GM23338 (cell line): ENCODE measurements around the gene PLET1. TPM values are rescaled to one million over a fixed set of nuclear protein-coding genes. Genes with fewer than 3 reads are reported as not detected.

ENCODE experiments used
- ATAC-seq: fragments of 200-7000 bp; cut with Tn5 transposase; 3 replicates; pipeline ENCODE4 v1.9.1; 2020
- DNase-seq: peaks from one replicate; pipeline ENCODE4 v3.0.0-alpha.2; 2015; ENCODE audit warnings: low spot score
- H2AFZ ChIP-seq: fragments of 200-600 bp; sonication (generic); 2 replicates; pipeline ENCODE4 v1.8.0; 2016; ENCODE audit warnings: antibody characterized with exemption, mild to moderate bottlenecking, moderate library complexity
- H3F3A ChIP-seq: fragments of 200-600 bp; sonication (generic); replicated peaks from 2 replicates; pipeline ENCODE4 v1.8.0; 2017; ENCODE audit warnings: antibody characterized with exemption, mixed run types, low read depth
- H3K27ac ChIP-seq: fragments of 200-600 bp; sonication (generic); 2 replicates; pipeline ENCODE4 v1.6.1; 2016; ENCODE audit warnings: low read depth
- H3K27me3 ChIP-seq: fragments of 200-600 bp; sonication (generic); 2 replicates; pipeline ENCODE4 v1.8.0; 2016; ENCODE audit warnings: mild to moderate bottlenecking, mixed run types, moderate library complexity; ENCODE audit not compliant: insufficient read depth
- H3K36me3 ChIP-seq: fragments of 200-600 bp; sonication (generic); 2 replicates; pipeline ENCODE4 v1.8.0; 2016; ENCODE audit warnings: mild to moderate bottlenecking; ENCODE audit not compliant: insufficient read depth
- H3K4me1 ChIP-seq: fragments of 200-600 bp; sonication (generic); 2 replicates; pipeline ENCODE4 v1.8.0; 2016; ENCODE audit warnings: mild to moderate bottlenecking, moderate library complexity; ENCODE audit not compliant: insufficient read depth
- H3K4me2 ChIP-seq: fragments of 200-600 bp; sonication (generic); 2 replicates; pipeline ENCODE4 v1.7.1; 2017; ENCODE audit warnings: mixed run types
- H3K4me3 ChIP-seq: fragments of 200-600 bp; sonication (generic); 2 replicates; pipeline ENCODE4 v1.6.1; 2016; ENCODE audit warnings: mixed run types
- H3K79me2 ChIP-seq: fragments of 200-600 bp; sonication (generic); replicated peaks from 2 replicates; pipeline ENCODE4 v1.8.0; 2017; ENCODE audit warnings: mild to moderate bottlenecking; ENCODE audit not compliant: insufficient read depth
- H3K9me2 ChIP-seq: fragments of 200-600 bp; sonication (generic); 2 replicates; pipeline ENCODE4 v1.8.0; 2017; ENCODE audit not compliant: insufficient read depth
- H4K20me1 ChIP-seq: fragments of 200-600 bp; sonication (generic); replicated peaks from 2 replicates; pipeline ENCODE4 v1.8.0; 2017; ENCODE audit warnings: mild to moderate bottlenecking; ENCODE audit not compliant: insufficient read depth
- H3K27ac Mint-ChIP-seq: 2 replicates; pipeline ENCODE4 v1.8.0; 2020; ENCODE audit warnings: inconsistent platforms, mild to moderate bottlenecking, moderate library complexity, mixed read lengths
- H3K27me3 Mint-ChIP-seq: 3 replicates; pipeline ENCODE4 v1.8.0; 2022; ENCODE audit warnings: low read depth, mild to moderate bottlenecking, moderate library complexity, mixed read lengths, inconsistent platforms; ENCODE audit not compliant: insufficient read depth, poor library complexity
- H3K36me3 Mint-ChIP-seq: 3 replicates; pipeline ENCODE4 v1.8.0; 2021; ENCODE audit warnings: low read depth, mild to moderate bottlenecking, inconsistent platforms, moderate library complexity, mixed read lengths
- H3K4me1 Mint-ChIP-seq: 3 replicates; pipeline ENCODE4 v1.8.0; 2020; ENCODE audit warnings: mild to moderate bottlenecking, inconsistent platforms, mixed read lengths
- H3K4me3 Mint-ChIP-seq: 3 replicates; pipeline ENCODE4 v1.8.0; 2021; ENCODE audit warnings: moderate library complexity, mild to moderate bottlenecking, inconsistent platforms, mixed read lengths
- H3K9me3 Mint-ChIP-seq: 3 replicates; pipeline ENCODE4 v1.8.0; 2020; ENCODE audit warnings: moderate library complexity, mild to moderate bottlenecking, inconsistent platforms, mixed read lengths
- ETS1 ChIP-seq: IDR thresholded peaks from 2 replicates; pipeline ENCODE4 v1.6.1; 2016; ENCODE audit warnings: antibody characterized with exemption
- EZH2 ChIP-seq: fragments of 200-600 bp; sonication (generic); IDR thresholded peaks from one replicate; pipeline ENCODE4 v1.8.0; 2017; ENCODE audit warnings: antibody characterized with exemption, mild to moderate bottlenecking, low read depth; ENCODE audit not compliant: unreplicated experiment
- REST ChIP-seq: IDR thresholded peaks from one replicate; pipeline ENCODE4 v1.6.1; 2018; ENCODE audit warnings: antibody characterized with exemption; ENCODE audit not compliant: unreplicated experiment
- ZNF114 ChIP-seq: fragments of 250-450 bp; sonication (Bioruptor Pico); IDR thresholded peaks from 2 replicates; pipeline ENCODE4 v1.5.0; 2020; ENCODE audit warnings: mild to moderate bottlenecking, moderate library complexity
- ZNF462 ChIP-seq: fragments of 250-450 bp; sonication (Bioruptor Pico); IDR thresholded peaks from 2 replicates; pipeline ENCODE4 v1.5.0; 2020; ENCODE audit warnings: mild to moderate bottlenecking, moderate library complexity
- polyA plus RNA-seq: library from polyadenylated mRNA; unstranded; fragments of >200 nt; fragmentation: Nextera tagmentation; extraction: Ambion mirVana; gene quantifications from 2 replicates; pipeline ENCODE4 v1.2.1, GENCODE V29; 2016
- total RNA-seq: library from RNA; depleted of rRNA; stranded (reverse); fragments of >200 nt; shearing (Covaris generic); gene quantifications from 2 replicates; pipeline ENCODE4 v1.2.3, GENCODE V29; 2014

The PLET1 gene
- total and polyA plus RNA-seq, 2 experiments from 2014 or later: not detected

- TF ChIP-seq ZNF462 (CRISPR knock-in tag): no peak
Observed at GRCh38 chr11:112212710-112213109, 48.0 kb downstream of the PLET1 start (continued).

- no peak overlapping the region for H3K4me2 ChIP-seq
- Mint-ChIP-seq H3K4me3 (no peak overlapping the region), H3K36me3 (no peaks in the 10 kb centered on the region), H3K27me3 (no peaks in the 10 kb centered on the region), H3K9me3 (no peaks in the 10 kb centered on the region), H3K4me1 (no peaks in the 10 kb centered on the region), H3K27ac (no peak overlapping the region)
- H3K79me2 ChIP-seq: no peaks in the 10 kb centered on the region
- DNase-seq (no peak), ATAC-seq (no peak)
- no peaks in the 10 kb centered on the region for H3F3A ChIP-seq
- no peaks in the 10 kb centered on the region for H3K4me1 ChIP-seq
- no peak overlapping the region for H3K27ac ChIP-seq
- no peak for TF ChIP-seq ETS1
- H3K36me3 ChIP-seq: no peaks in the 10 kb centered on the region
- H2AFZ ChIP-seq: no peak overlapping the region
- H3K4me3 ChIP-seq: no peak overlapping the region
- H3K27me3 ChIP-seq: no peaks in the 10 kb centered on the region
- H3K9me2 ChIP-seq: no peaks in the 10 kb centered on the region
- H4K20me1 ChIP-seq: no peaks in the 10 kb centered on the region
Observed at GRCh38 chr11:112212290-112212689, 48.4 kb downstream of the PLET1 start.

GRCh38 chr11:112211536-112211935 lies 49.1 kb downstream of the PLET1 start:
- H3K4me3 Mint-ChIP-seq: no peak overlapping the region
- DNase-seq (no peak), ATAC-seq (no peak)
- H3K4me1 Mint-ChIP-seq: no peaks in the 10 kb centered on the region
- H2AFZ ChIP-seq: no peak overlapping the region
- H3K36me3 Mint-ChIP-seq: no peaks in the 10 kb centered on the region
- H3K4me3 ChIP-seq: no peak overlapping the region
- H3K27ac ChIP-seq: no peak overlapping the region
- H3K4me1 ChIP-seq: no peaks in the 10 kb centered on the region
- no peaks in the 10 kb centered on the region for H3K27me3 Mint-ChIP-seq
- no peak overlapping the region for H3K4me2 ChIP-seq
- no peak overlapping the region for H3K27ac Mint-ChIP-seq
- H3K27me3 ChIP-seq: no peaks in the 10 kb centered on the region
- no peaks in the 10 kb centered on the region for H3K79me2 ChIP-seq
- H3K9me2 ChIP-seq: no peaks in the 10 kb centered on the region
- no peaks in the 10 kb centered on the region for H3K36me3 ChIP-seq
- peaks cover 3% of the 10 kb centered on the region; the same call in 2 of the 3 replicates for H3K9me3 Mint-ChIP-seq
- no peaks in the 10 kb centered on the region for H3F3A ChIP-seq
- no peaks in the 10 kb centered on the region for H4K20me1 ChIP-seq
- no peak for TF ChIP-seq ETS1
- TF ChIP-seq EZH2: no peak
- TF ChIP-seq REST: no peak
- no peak for TF ChIP-seq ZNF114 (CRISPR knock-in tag)
